ENCODE measurements around the gene FBXO46. TPM values are rescaled to one million over a fixed set of nuclear protein-coding genes. Genes with fewer than 3 reads are reported as not detected.
"Not testable (repeated sequence)": the region's sequence is repeated elsewhere in the genome, so short reads cannot be mapped to it uniquely, and the experiment has no call there.

Gene FBXO46
- total RNA-seq, 1 experiment from 2014 or later = 45.5 TPM

DNA sequence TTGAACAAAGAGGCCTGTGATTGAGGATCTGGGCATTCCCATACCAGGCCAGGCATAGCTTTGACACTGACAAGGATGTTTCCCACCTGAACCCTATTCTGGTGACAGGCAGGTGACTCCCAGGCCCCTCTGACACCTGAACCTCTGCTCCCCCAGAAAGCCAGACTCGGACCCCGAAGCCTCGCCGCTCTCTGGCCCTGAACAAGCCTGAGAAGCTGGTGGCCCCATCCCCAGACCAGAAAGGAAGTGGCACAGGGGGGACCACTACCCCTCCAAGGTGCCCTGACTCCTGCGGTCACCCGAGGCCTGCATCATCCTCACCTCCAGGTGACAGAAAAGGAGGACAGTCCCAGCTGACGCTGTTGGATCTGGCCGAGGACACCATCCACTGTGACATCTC is 23.6 kb upstream of the FBXO46 start:
- H3K4me3 ChIP-seq = no peak overlapping the region
- no peaks in the 10 kb centered on the region for H4K20me1 ChIP-seq (ENCODE audit: insufficient read depth)
- ChIA-PET POLR2A (ENCODE audit: unreplicated experiment) (no interaction called here), CTCF (no interaction called here)
- H3K79me2 ChIP-seq (ENCODE audit: low read depth) = no peaks in the 10 kb centered on the region
- peaks cover 14% of the 10 kb centered on the region for H3K4me1 ChIP-seq (replicated peaks; ENCODE audit: insufficient read depth)
- no peak overlapping the region for H3K4me2 ChIP-seq
- no peaks in the 10 kb centered on the region for H3K36me3 ChIP-seq (ENCODE audit: low read depth)
- no peak for TF ChIP-seq CTCF (conservative IDR thresholded peaks at IDR 0.05)
- no peak for TF ChIP-seq EZH2 (IDR thresholded peaks at IDR 0.05; ENCODE audit: low read depth)
- H3K27ac ChIP-seq = no peak overlapping the region
- H3F3A ChIP-seq (ENCODE audit: insufficient read depth, low read depth) = no peaks in the 10 kb centered on the region; the same call in 1 of the 2 replicates
- no peak for DNase-seq
- H3K9me2 ChIP-seq (ENCODE audit: insufficient read depth) = no peaks in the 10 kb centered on the region
- intact Hi-C loops (cut with micrococcal nuclease; ENCODE audit: unreplicated experiment) = no loop called here
- H3K9me3 ChIP-seq (ENCODE audit: insufficient read depth, low read depth) = no peaks in the 10 kb centered on the region
- no TSS peak for BruUV-seq (replicated peaks)
- no peaks in the 10 kb centered on the region for H3K27me3 ChIP-seq (ENCODE audit: insufficient read depth, low read depth)
- no peak overlapping the region for H2AFZ ChIP-seq

GRCh38 chr19:45753548-45753947 is 22.9 kb upstream of the FBXO46 start:
- Histone ChIP-seq H4K20me1 (ENCODE audit: insufficient read depth) (no peaks in the 10 kb centered on the region), H3K27ac (no peak overlapping the region), H3K27me3 (ENCODE audit: insufficient read depth, low read depth) (no peaks in the 10 kb centered on the region), H3K4me1 (replicated peaks; ENCODE audit: insufficient read depth) (peaks cover 17% of the 10 kb centered on the region), H2AFZ (no peak overlapping the region), H3K9me3 (ENCODE audit: insufficient read depth, low read depth) (no peaks in the 10 kb centered on the region), H3K9me2 (ENCODE audit: insufficient read depth) (no peaks in the 10 kb centered on the region), H3K79me2 (ENCODE audit: low read depth) (no peaks in the 10 kb centered on the region), H3F3A (ENCODE audit: insufficient read depth, low read depth) (no peaks in the 10 kb centered on the region; the same call in 1 of the 2 replicates), H3K36me3 (ENCODE audit: low read depth) (no peaks in the 10 kb centered on the region), H3K4me2 (no peak overlapping the region), H3K4me3 (no peak overlapping the region)
- TF ChIP-seq EZH2 (IDR thresholded peaks at IDR 0.05; ENCODE audit: low read depth) (no peak), CTCF (conservative IDR thresholded peaks at IDR 0.05) (no peak; the same call in 1 of the 2 replicates)
- no peak for DNase-seq
- no TSS peak for BruUV-seq (replicated peaks)
- intact Hi-C loops (cut with micrococcal nuclease; ENCODE audit: unreplicated experiment) = no loop called here
- ChIA-PET POLR2A (ENCODE audit: unreplicated experiment) (no interaction called here), CTCF (interaction anchor here (0.6 kb wide), 1 partner anchor 16 kb away, joined by 9 read pairs; the partner anchor contains the start of gene SIX5)

- H3K4me3 ChIP-seq = no peak overlapping the region
- TF ChIP-seq CTCF (conservative IDR thresholded peaks at IDR 0.05) (no peak), EZH2 (IDR thresholded peaks at IDR 0.05; ENCODE audit: low read depth) (no peak)
Measured at GRCh38 chr19:45752639-45753038, 21.9 kb upstream of the FBXO46 start.

GRCh38 chr19:45751483-45751882 is 20.8 kb upstream of the FBXO46 start:
- POLR2A ChIA-PET (ENCODE audit: unreplicated experiment); H3K9me2 ChIP-seq (ENCODE audit: insufficient read depth): not testable (repeated sequence)

More at GRCh38 chr19:45752639-45753038, 21.9 kb upstream of the FBXO46 start:
- Histone ChIP-seq H4K20me1 (ENCODE audit: insufficient read depth) (no peaks in the 10 kb centered on the region), H3K79me2 (ENCODE audit: low read depth) (no peaks in the 10 kb centered on the region), H3K27me3 (ENCODE audit: insufficient read depth, low read depth) (no peaks in the 10 kb centered on the region), H3K4me2 (no peak overlapping the region), H2AFZ (no peak overlapping the region), H3K9me3 (ENCODE audit: insufficient read depth, low read depth) (no peaks in the 10 kb centered on the region), H3K36me3 (ENCODE audit: low read depth) (no peaks in the 10 kb centered on the region), H3K27ac (no peak overlapping the region), H3K9me2 (ENCODE audit: insufficient read depth) (no peaks in the 10 kb centered on the region), H3K4me1 (replicated peaks; ENCODE audit: insufficient read depth) (peaks cover 10% of the 10 kb centered on the region), H3F3A (ENCODE audit: insufficient read depth, low read depth) (peaks cover under 1% of the 10 kb centered on the region)
- no TSS peak for BruUV-seq (replicated peaks)
- no peak for DNase-seq
- POLR2A ChIA-PET (ENCODE audit: unreplicated experiment) = interaction anchor here (0.5 to 0.6 kb wide), 3 partner anchors 36 to 103 kb away, joined by 3 to 25 read pairs (median 4); no protein-coding TSS in a partner anchor
- intact Hi-C loops (cut with micrococcal nuclease; ENCODE audit: unreplicated experiment) = no loop called here
- CTCF ChIA-PET = interaction anchor here (0.7 kb wide), 1 partner anchor 1015 kb away, joined by 9 read pairs; no protein-coding TSS in a partner anchor

More at GRCh38 chr19:45751483-45751882, 20.8 kb upstream of the FBXO46 start:
- DNase-seq; H3K4me3 ChIP-seq; H3K27me3 ChIP-seq (ENCODE audit: insufficient read depth, low read depth); BruUV-seq (replicated peaks); H3K36me3 ChIP-seq (ENCODE audit: low read depth); H3K79me2 ChIP-seq (ENCODE audit: low read depth); H4K20me1 ChIP-seq (ENCODE audit: insufficient read depth); intact Hi-C loops (cut with micrococcal nuclease; ENCODE audit: unreplicated experiment); H3F3A ChIP-seq (ENCODE audit: insufficient read depth, low read depth); H2AFZ ChIP-seq; H3K27ac ChIP-seq; H3K4me2 ChIP-seq; CTCF ChIA-PET; H3K4me1 ChIP-seq (replicated peaks; ENCODE audit: insufficient read depth); H3K9me3 ChIP-seq (ENCODE audit: insufficient read depth, low read depth): not testable (repeated sequence)

Measured in PC-9 (cell line).